Measurements from ENCODE around the gene DPCD. TPM values are rescaled to one million over a fixed set of nuclear protein-coding genes. Genes with fewer than 3 reads are reported as not detected.
"Not testable (repeated sequence)": the region's sequence is repeated elsewhere in the genome, so short reads cannot be mapped to it uniquely, and the experiment has no call there.

Gene DPCD
- total RNA-seq, 1 donor, result 36.2 TPM

GRCh38 chr10:101588879-101589278 lies 758 bp downstream of the DPCD start:
- peak; percentile 93 for DNase-seq (ENCODE audit: insufficient read length, low spot score, missing footprints)
- Histone ChIP-seq H3K4me3 (ENCODE audit: insufficient read depth, low read length) (peak overlapping the region; percentile 95), H3K9me3 (ENCODE audit: low read depth, low read length) (no peaks in the 10 kb centered on the region), H3K79me2 (ENCODE audit: insufficient read depth, low read length) (peaks cover 26% of the 10 kb centered on the region), H3K27me3 (ENCODE audit: insufficient read depth, low read length) (no peaks in the 10 kb centered on the region), H3K4me2 (ENCODE audit: insufficient read depth, low read length) (peak overlapping the region; percentile 99), H3K27ac (ENCODE audit: low read depth, low read length) (peak overlapping the region; percentile 66), H4K20me1 (ENCODE audit: insufficient read depth, low read length) (peaks cover 2% of the 10 kb centered on the region), H2AFZ (ENCODE audit: low read length) (peak overlapping the region; percentile 85), H3K4me1 (ENCODE audit: insufficient read depth, low read length) (peaks cover 19% of the 10 kb centered on the region), H3K36me3 (ENCODE audit: insufficient read depth, low read length) (peaks cover 14% of the 10 kb centered on the region)
- TF ChIP-seq CTCF (IDR thresholded peaks at IDR 0.05; ENCODE audit: extremely low read depth, low read depth, low read length), result no peak

GRCh38 chr10:101593331-101593730 lies 5.2 kb downstream of the DPCD start:
- not testable (repeated sequence) for H3K4me2 ChIP-seq (ENCODE audit: insufficient read depth, low read length); H2AFZ ChIP-seq (ENCODE audit: low read length); H3K36me3 ChIP-seq (ENCODE audit: insufficient read depth, low read length); H3K4me3 ChIP-seq (ENCODE audit: insufficient read depth, low read length); H4K20me1 ChIP-seq (ENCODE audit: insufficient read depth, low read length); H3K9me3 ChIP-seq (ENCODE audit: low read depth, low read length); H3K27ac ChIP-seq (ENCODE audit: low read depth, low read length); DNase-seq (ENCODE audit: insufficient read length, low spot score, missing footprints); H3K79me2 ChIP-seq (ENCODE audit: insufficient read depth, low read length); H3K27me3 ChIP-seq (ENCODE audit: insufficient read depth, low read length)
- peaks cover 20% of the 10 kb centered on the region for H3K4me1 ChIP-seq (ENCODE audit: insufficient read depth, low read length)

- peaks cover 2% of the 10 kb centered on the region for H4K20me1 ChIP-seq (ENCODE audit: insufficient read depth, low read length)
- H2AFZ ChIP-seq (ENCODE audit: low read length), result peak overlapping the region; percentile 19
- peak overlapping the region; percentile 54 for H3K4me2 ChIP-seq (ENCODE audit: insufficient read depth, low read length)
- no peaks in the 10 kb centered on the region for H3K27me3 ChIP-seq (ENCODE audit: insufficient read depth, low read length)
- DNase-seq (ENCODE audit: insufficient read length, low spot score, missing footprints), result peak; percentile 66
- TF ChIP-seq CTCF (IDR thresholded peaks at IDR 0.05; ENCODE audit: extremely low read depth, low read depth, low read length), result no peak
- H3K4me3 ChIP-seq (ENCODE audit: insufficient read depth, low read length), result no peak overlapping the region
- no peaks in the 10 kb centered on the region for H3K9me3 ChIP-seq (ENCODE audit: low read depth, low read length)
- peaks cover 11% of the 10 kb centered on the region for H3K4me1 ChIP-seq (ENCODE audit: insufficient read depth, low read length)
- no peaks in the 10 kb centered on the region for H3K79me2 ChIP-seq (ENCODE audit: insufficient read depth, low read length)
- peaks cover 9% of the 10 kb centered on the region for H3K36me3 ChIP-seq (ENCODE audit: insufficient read depth, low read length)
- H3K27ac ChIP-seq (ENCODE audit: low read depth, low read length), result no peak overlapping the region
These were observed 7.7 kb downstream of the DPCD start for GRCh38 chr10:101595591-101596433.

- Histone ChIP-seq H3K4me3 (ENCODE audit: insufficient read depth, low read length) (no peak overlapping the region), H3K27me3 (ENCODE audit: insufficient read depth, low read length) (no peaks in the 10 kb centered on the region), H3K9me3 (ENCODE audit: low read depth, low read length) (no peaks in the 10 kb centered on the region), H2AFZ (ENCODE audit: low read length) (no peak overlapping the region), H3K4me2 (ENCODE audit: insufficient read depth, low read length) (no peak overlapping the region), H3K4me1 (ENCODE audit: insufficient read depth, low read length) (peaks cover 11% of the 10 kb centered on the region), H4K20me1 (ENCODE audit: insufficient read depth, low read length) (peaks cover 2% of the 10 kb centered on the region), H3K36me3 (ENCODE audit: insufficient read depth, low read length) (peaks cover 10% of the 10 kb centered on the region), H3K27ac (ENCODE audit: low read depth, low read length) (no peak overlapping the region), H3K79me2 (ENCODE audit: insufficient read depth, low read length) (no peaks in the 10 kb centered on the region)
- no peak for DNase-seq (ENCODE audit: insufficient read length, low spot score, missing footprints)
- TF ChIP-seq CTCF (IDR thresholded peaks at IDR 0.05; ENCODE audit: extremely low read depth, low read depth, low read length), result no peak
These were observed 9.2 kb downstream of the DPCD start for GRCh38 chr10:101597091-101597900.

Data from osteoblast (primary cell).